Esophagus squamous epithelium (tissue), 4 donors: Measurements from ENCODE around the gene TSEN54.
"Not testable (repeated sequence)": the region's sequence is repeated elsewhere in the genome, so short reads cannot be mapped to it uniquely, and the experiment has no call there.

Experiments used
- POLR2A ChIP-seq, 4 donors: fragments of 450-650 bp; IDR thresholded peaks; one replicate each; pipeline ENCODE4 v1.6.1; 2017; ENCODE audit warnings: antibody characterized with exemption in 4 of 4, mild to moderate bottlenecking in 4 of 4, moderate library complexity in 3 of 4
- TF ChIP-seq, protein P1 (sequence below), 6 experiments: fragments of 450-650 bp in 4 of 6; fragments of 200-600 bp in 2 of 6; sonication (generic) in 2 of 6; IDR thresholded peaks; one replicate each; pipeline ENCODE4 v1.5.1; 2016 to 2019; ENCODE audit warnings: antibody characterized with exemption in 6 of 6, mild to moderate bottlenecking in 4 of 6, moderate library complexity in 4 of 6

DNA sequence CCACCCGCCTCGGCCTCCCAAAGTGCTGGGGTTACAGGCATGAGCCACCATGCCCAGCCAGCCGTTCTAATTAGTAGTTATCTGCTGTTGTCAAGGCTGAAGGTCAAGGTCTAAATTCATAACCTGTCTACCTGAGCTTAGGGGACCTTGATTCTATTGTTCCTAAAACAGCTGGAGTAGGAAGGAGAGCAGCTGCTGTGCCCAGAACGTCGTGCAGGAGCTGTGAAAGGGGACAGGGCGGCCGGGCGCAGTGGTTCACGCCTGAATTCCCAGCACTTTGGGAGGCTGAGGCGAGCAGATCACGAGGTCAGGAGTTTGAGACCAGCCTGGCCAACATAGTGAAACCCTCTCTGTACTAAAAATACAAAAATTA is 38.9 kb upstream of the TSEN54 start:
- TF ChIP-seq, protein P1, sequence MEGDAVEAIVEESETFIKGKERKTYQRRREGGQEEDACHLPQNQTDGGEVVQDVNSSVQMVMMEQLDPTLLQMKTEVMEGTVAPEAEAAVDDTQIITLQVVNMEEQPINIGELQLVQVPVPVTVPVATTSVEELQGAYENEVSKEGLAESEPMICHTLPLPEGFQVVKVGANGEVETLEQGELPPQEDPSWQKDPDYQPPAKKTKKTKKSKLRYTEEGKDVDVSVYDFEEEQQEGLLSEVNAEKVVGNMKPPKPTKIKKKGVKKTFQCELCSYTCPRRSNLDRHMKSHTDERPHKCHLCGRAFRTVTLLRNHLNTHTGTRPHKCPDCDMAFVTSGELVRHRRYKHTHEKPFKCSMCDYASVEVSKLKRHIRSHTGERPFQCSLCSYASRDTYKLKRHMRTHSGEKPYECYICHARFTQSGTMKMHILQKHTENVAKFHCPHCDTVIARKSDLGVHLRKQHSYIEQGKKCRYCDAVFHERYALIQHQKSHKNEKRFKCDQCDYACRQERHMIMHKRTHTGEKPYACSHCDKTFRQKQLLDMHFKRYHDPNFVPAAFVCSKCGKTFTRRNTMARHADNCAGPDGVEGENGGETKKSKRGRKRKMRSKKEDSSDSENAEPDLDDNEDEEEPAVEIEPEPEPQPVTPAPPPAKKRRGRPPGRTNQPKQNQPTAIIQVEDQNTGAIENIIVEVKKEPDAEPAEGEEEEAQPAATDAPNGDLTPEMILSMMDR (IDR thresholded peaks at IDR 0.05) = not testable (repeated sequence)
- not testable (repeated sequence) for TF ChIP-seq POLR2A (IDR thresholded peaks at IDR 0.05)
